ENCODE measurements around the gene FAM227A.

The FAM227A gene

DNA sequence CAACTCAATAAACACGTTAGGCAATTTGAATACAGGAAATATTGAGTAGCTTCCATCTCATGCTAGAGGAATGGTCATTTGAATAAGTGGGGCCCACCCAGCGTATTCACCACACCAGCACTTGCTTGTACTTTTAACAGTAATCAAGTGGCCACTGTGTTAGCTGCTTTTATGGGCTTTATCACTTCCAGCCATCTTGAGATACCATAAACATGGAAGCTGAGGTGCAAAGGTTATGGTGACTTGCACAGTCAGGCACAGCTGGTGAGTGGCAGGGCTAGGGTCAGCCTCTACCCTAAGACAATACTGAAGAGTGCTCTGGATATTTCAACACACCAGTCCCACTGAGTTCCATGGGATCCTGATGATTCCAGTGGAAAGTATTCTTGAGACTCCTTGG lies 37.9 kb upstream of the FAM227A start:
- TF ChIP-seq, protein P1, sequence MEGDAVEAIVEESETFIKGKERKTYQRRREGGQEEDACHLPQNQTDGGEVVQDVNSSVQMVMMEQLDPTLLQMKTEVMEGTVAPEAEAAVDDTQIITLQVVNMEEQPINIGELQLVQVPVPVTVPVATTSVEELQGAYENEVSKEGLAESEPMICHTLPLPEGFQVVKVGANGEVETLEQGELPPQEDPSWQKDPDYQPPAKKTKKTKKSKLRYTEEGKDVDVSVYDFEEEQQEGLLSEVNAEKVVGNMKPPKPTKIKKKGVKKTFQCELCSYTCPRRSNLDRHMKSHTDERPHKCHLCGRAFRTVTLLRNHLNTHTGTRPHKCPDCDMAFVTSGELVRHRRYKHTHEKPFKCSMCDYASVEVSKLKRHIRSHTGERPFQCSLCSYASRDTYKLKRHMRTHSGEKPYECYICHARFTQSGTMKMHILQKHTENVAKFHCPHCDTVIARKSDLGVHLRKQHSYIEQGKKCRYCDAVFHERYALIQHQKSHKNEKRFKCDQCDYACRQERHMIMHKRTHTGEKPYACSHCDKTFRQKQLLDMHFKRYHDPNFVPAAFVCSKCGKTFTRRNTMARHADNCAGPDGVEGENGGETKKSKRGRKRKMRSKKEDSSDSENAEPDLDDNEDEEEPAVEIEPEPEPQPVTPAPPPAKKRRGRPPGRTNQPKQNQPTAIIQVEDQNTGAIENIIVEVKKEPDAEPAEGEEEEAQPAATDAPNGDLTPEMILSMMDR (IDR thresholded peaks at IDR 0.05; ENCODE audit: extremely low read depth, insufficient read depth, missing control alignments): no peak
- DNase-seq (ENCODE audit: low spot score): no peak
- in situ Hi-C loops (cut with MboI; ENCODE audit: low pct_unique_long_range_greater_than_20kb, low sequenced_read_pairs, unreplicated experiment): no loop called here

DNA sequence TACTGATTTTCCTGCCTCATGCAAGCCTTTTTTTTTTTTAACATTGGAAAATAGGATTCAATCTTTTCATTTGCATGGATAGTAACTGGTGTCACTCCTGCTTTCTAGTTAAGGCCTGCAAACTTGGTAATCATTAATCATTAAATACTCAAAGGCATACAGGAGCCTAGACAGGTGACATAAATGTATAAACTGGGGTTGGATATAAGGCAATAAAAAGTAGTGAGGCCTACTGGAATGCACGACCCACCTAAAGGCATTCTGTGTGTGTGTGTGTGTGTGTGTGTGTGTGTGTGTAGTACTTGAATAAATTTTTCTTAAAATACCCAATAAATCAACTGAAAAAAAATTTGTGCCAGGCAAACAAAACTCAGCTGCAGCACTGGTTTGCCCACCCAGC lies 33.5 kb upstream of the FAM227A start:
- in situ Hi-C loops (cut with MboI; ENCODE audit: low pct_unique_long_range_greater_than_20kb, low sequenced_read_pairs, unreplicated experiment): no loop called here
- no peak for DNase-seq (ENCODE audit: low spot score)
- TF ChIP-seq, protein P1 (IDR thresholded peaks at IDR 0.05; ENCODE audit: extremely low read depth, insufficient read depth, missing control alignments): no peak

DNA sequence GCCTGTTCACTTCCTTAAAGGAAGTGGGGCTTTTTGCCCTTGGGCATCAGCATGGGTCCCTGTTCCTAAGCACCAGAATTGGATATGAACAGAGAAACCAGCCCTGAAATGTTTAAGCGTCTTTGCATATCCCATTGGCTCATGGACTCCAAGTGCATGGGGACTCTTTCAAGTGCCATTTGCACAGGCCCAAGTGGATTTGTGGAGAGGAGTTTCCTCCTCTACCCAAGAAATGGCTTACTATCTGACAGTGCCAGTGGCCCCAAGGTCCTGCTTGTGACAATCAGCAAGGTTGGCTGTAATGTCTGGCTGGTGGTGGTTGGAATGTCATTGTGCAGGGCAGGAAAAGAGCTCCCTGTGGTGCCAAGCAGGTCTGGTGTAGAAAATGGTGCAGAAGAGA lies 29.6 kb upstream of the FAM227A start:
- no peak for DNase-seq (ENCODE audit: low spot score)
- TF ChIP-seq, protein P1 (IDR thresholded peaks at IDR 0.05; ENCODE audit: extremely low read depth, insufficient read depth, missing control alignments): no peak
- in situ Hi-C loops (cut with MboI; ENCODE audit: low pct_unique_long_range_greater_than_20kb, low sequenced_read_pairs, unreplicated experiment): no loop called here

DNA sequence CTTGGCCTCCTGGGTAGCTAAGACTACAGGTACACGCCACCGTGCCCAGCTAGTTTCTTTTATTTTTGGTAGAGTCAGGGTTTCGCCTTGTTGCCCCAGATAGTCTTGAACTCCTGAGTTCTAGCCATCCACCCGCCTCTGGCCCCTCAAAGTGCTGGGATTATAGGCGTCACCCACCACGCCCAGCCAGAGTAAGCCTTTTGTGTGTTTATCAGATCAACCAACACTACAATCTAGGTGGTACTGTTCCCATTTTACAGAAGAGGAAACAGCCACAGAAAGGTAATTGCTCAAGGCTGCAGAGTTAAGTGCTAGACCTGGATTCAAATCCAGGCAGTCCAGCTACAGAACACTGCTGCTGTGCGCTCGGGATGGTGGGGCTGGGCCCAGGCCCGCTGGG lies 28.7 kb upstream of the FAM227A start:
- TF ChIP-seq, protein P1 (IDR thresholded peaks at IDR 0.05; ENCODE audit: extremely low read depth, insufficient read depth, missing control alignments): no peak
- no peak for DNase-seq (ENCODE audit: low spot score)
- in situ Hi-C loops (cut with MboI; ENCODE audit: low pct_unique_long_range_greater_than_20kb, low sequenced_read_pairs, unreplicated experiment): no loop called here

DNA sequence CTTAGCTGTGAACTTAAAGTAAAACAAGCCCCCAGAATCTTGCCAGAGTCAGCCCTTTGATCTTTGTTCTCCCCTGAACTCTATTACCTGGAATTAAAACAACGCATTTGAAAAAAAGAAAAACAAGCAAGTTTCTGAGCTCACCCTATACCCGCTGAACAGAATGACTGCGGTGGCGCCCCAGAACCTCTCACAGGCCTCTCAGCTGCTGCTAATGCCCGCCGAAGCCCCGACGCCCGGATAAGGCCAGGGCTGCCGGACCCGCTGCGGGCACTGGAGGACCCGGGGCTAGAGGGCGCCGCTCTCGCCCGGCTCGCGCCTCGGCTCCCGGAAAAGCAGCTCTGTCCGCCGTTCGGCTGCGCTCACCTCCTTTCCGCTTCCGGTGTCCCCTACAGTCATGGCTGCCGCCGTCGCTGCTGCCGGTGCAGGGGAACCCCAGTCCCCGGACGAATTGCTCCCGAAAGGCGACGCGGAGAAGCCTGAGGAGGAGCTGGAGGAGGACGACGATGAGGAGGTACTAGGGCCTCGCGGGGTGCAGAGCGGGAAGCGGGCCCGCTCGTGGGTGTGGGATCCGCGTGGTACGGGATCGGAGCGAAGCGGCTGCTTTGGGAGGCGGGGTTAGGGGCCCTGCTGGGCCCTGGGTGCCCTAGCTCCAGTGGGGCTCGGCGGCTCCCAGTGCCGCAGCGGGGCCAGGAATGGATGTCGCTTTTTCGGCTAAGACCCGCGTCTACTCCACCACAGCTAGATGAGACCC lies 25.6 kb upstream of the FAM227A start, which contains the start of gene TOMM22:
TOMM22 (plus strand) TSS at position 376 of the 754 bp plus-strand sequence; CDS start at position 398, 22 bp downstream.
- in situ Hi-C loops (cut with MboI; ENCODE audit: low pct_unique_long_range_greater_than_20kb, low sequenced_read_pairs, unreplicated experiment): no loop called here
- DNase-seq (ENCODE audit: low spot score): peak; percentile 97
- TF ChIP-seq, protein P1 (IDR thresholded peaks at IDR 0.05; ENCODE audit: extremely low read depth, insufficient read depth, missing control alignments): peak; percentile 92

DNA sequence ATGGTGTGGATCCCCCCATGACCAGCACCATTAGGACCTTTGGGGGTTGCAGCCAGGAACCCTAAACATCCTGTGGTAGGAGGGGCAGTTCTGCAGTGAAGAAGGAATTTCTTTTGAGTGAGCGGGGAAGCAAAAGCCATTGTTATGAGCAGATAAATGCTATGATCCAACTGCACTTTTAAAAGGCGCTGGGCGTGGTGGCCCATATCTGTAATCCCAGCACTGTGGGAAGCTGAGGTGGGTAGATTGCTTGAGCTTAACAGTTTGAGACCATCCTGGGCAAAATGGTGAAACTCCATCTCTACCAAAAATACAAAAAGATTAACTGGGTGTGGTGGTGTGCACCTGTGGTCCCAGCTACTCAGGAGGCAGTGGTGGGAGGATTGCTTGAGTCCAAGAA lies 19.6 kb upstream of the FAM227A start:
- no peak for DNase-seq (ENCODE audit: low spot score)
- TF ChIP-seq, protein P1 (IDR thresholded peaks at IDR 0.05; ENCODE audit: extremely low read depth, insufficient read depth, missing control alignments): no peak

More for the DNA sequence above, 19.6 kb upstream of the FAM227A start:
- in situ Hi-C loops (cut with MboI; ENCODE audit: low pct_unique_long_range_greater_than_20kb, low sequenced_read_pairs, unreplicated experiment): no loop called here

Measured in GM13977 (cell line).